GM23248 (cell line): ENCODE results near the gene DYNC1H1. TPM values are rescaled to one million over a fixed set of nuclear protein-coding genes. Genes with fewer than 3 reads are reported as not detected.

Experiments
- DNase-seq: peaks from one replicate; pipeline ENCODE4 v3.0.0-alpha.2; 2015
- H2AFZ ChIP-seq: fragments of 200-600 bp; sonication (generic); 2 replicates; pipeline ENCODE4 v1.6.1; 2016; ENCODE audit warnings: antibody characterized with exemption
- H3F3A ChIP-seq: fragments of 200-600 bp; sonication (generic); 2 replicates; pipeline ENCODE4 v1.6.1; 2016; ENCODE audit warnings: mild to moderate bottlenecking, antibody characterized with exemption, mixed run types; ENCODE audit not compliant: insufficient read depth
- H3K27ac ChIP-seq: fragments of 200-600 bp; sonication (generic); 2 replicates; pipeline ENCODE4 v1.5.1; 2016; ENCODE audit warnings: mild to moderate bottlenecking
- H3K27me3 ChIP-seq: fragments of 200-600 bp; sonication (generic); replicated peaks from 2 replicates; pipeline ENCODE4 v1.6.1; 2016; ENCODE audit warnings: mild to moderate bottlenecking; ENCODE audit not compliant: insufficient read depth
- H3K36me3 ChIP-seq: fragments of 200-600 bp; sonication (generic); 2 replicates; pipeline ENCODE4 v1.6.1; 2016; ENCODE audit warnings: low read depth, mild to moderate bottlenecking
- H3K4me1 ChIP-seq: fragments of 200-600 bp; sonication (generic); 2 replicates; pipeline ENCODE4 v1.6.1; 2016; ENCODE audit warnings: mild to moderate bottlenecking; ENCODE audit not compliant: insufficient read depth
- H3K4me2 ChIP-seq: fragments of 200-600 bp; sonication (generic); one replicate; pipeline ENCODE4 v1.6.1; 2016; ENCODE audit warnings: mild to moderate bottlenecking; ENCODE audit not compliant: unreplicated experiment
- H3K4me3 ChIP-seq: fragments of 200-600 bp; sonication (generic); 2 replicates; pipeline ENCODE4 v1.5.1; 2016; ENCODE audit warnings: mild to moderate bottlenecking
- H3K79me2 ChIP-seq: fragments of 200-600 bp; sonication (generic); 2 replicates; pipeline ENCODE4 v1.6.1; 2016; ENCODE audit warnings: mild to moderate bottlenecking; ENCODE audit not compliant: insufficient read depth
- H3K9ac ChIP-seq: fragments of 200-600 bp; sonication (generic); 2 replicates; pipeline ENCODE4 v1.6.1; 2016; ENCODE audit warnings: mild to moderate bottlenecking
- H3K9me2 ChIP-seq: fragments of 200-600 bp; sonication (generic); 2 replicates; pipeline ENCODE4 v1.6.1; 2016; ENCODE audit warnings: mixed run types, mild to moderate bottlenecking, moderate library complexity; ENCODE audit not compliant: insufficient read depth
- H3K9me3 ChIP-seq: fragments of 200-600 bp; sonication (generic); one replicate; pipeline ENCODE4 v1.6.1; 2017; ENCODE audit warnings: low read depth
- H4K20me1 ChIP-seq: fragments of 200-600 bp; sonication (generic); 2 replicates; pipeline ENCODE4 v1.6.0; 2016; ENCODE audit not compliant: insufficient read depth
- EZH2 ChIP-seq: fragments of 200-600 bp; sonication (generic); IDR thresholded peaks from 2 replicates; pipeline ENCODE4 v1.6.1; 2018; ENCODE audit warnings: antibody characterized with exemption, mild to moderate bottlenecking; ENCODE audit not compliant: insufficient read depth, poor library complexity, severe bottlenecking
- EZH2phosphoT487 ChIP-seq: fragments of 200-600 bp; sonication (generic); IDR thresholded peaks from 2 replicates; pipeline ENCODE4 v1.6.1; 2018; ENCODE audit warnings: antibody characterized with exemption, moderate library complexity, mild to moderate bottlenecking, low read depth; ENCODE audit not compliant: insufficient read depth
- WGBS, 2 experiments: methylation state at CpG; one replicate each; pipeline ENCODE4 v1.1.6; 2015 to 2017; ENCODE audit warnings: low lambda C conversion rate in 2 of 2, low coverage in 1 of 2; ENCODE audit errors: missing lambda C conversion rate in 2 of 2; 5-methylcytosine and 5-hydroxymethylcytosine counted together
- in situ Hi-C: fragments of 300-500 bp; cut with MboI; formaldehyde crosslinking; loops from 2 replicates; pipeline ENCODE4 v1.15.0; 2020
- polyA plus RNA-seq: library from polyadenylated mRNA; unstranded; fragments of >200 nt; fragmentation: Nextera tagmentation; extraction: Ambion mirVana; gene quantifications from 2 replicates; pipeline ENCODE4 v1.2.1, GENCODE V29; 2016
- total RNA-seq: library from RNA; depleted of rRNA; stranded (reverse); fragments of >200 nt; shearing (Covaris generic); gene quantifications from 2 replicates; pipeline ENCODE4 v1.2.3, GENCODE V29; 2014

Gene DYNC1H1
- total and polyA plus RNA-seq, 2 experiments from 2014 or later, result 181 to 391 TPM

DNA sequence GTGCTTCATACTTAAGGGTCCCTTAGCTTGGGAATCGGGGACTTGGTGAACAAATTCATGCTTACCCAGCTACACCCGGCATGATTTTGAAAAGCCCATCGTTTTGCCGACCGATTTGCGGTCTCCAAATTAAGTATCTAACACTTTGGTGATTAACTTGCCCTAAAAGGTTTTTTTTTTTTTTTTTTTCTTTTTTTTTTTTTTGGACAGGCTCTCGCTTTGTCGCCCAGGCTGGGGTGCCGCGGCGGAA, 123.3 kb downstream of the DYNC1H1 start:
- H3K9ac ChIP-seq, result peak overlapping the region; percentile 85
- DNase-seq, result no peak
- no peaks in the 10 kb centered on the region for H3K9me3 ChIP-seq
- peak overlapping the region; percentile 87 for H3K4me3 ChIP-seq
- H3F3A ChIP-seq, result peaks cover 35% of the 10 kb centered on the region
- H3K79me2 ChIP-seq, result peaks cover 37% of the 10 kb centered on the region
- H3K4me1 ChIP-seq, result peaks cover 34% of the 10 kb centered on the region
- peak overlapping the region; percentile 88 for H3K4me2 ChIP-seq
- in situ Hi-C loops, result no loop called here
- peaks cover 33% of the 10 kb centered on the region for H3K36me3 ChIP-seq
- H4K20me1 ChIP-seq, result peaks cover 12% of the 10 kb centered on the region; the same call in 1 of the 2 replicates
- 2 to 5% methylated on average over 10 to 11 of the region's 11 CpGs for WGBS, 2 experiments
- peak overlapping the region; percentile 81 for H2AFZ ChIP-seq
- no peaks in the 10 kb centered on the region for H3K27me3 ChIP-seq
- H3K27ac ChIP-seq, result peak overlapping the region; percentile 77
- H3K9me2 ChIP-seq, result no peaks in the 10 kb centered on the region
- TF ChIP-seq EZH2phosphoT487 (no peak), EZH2 (no peak)

DNA sequence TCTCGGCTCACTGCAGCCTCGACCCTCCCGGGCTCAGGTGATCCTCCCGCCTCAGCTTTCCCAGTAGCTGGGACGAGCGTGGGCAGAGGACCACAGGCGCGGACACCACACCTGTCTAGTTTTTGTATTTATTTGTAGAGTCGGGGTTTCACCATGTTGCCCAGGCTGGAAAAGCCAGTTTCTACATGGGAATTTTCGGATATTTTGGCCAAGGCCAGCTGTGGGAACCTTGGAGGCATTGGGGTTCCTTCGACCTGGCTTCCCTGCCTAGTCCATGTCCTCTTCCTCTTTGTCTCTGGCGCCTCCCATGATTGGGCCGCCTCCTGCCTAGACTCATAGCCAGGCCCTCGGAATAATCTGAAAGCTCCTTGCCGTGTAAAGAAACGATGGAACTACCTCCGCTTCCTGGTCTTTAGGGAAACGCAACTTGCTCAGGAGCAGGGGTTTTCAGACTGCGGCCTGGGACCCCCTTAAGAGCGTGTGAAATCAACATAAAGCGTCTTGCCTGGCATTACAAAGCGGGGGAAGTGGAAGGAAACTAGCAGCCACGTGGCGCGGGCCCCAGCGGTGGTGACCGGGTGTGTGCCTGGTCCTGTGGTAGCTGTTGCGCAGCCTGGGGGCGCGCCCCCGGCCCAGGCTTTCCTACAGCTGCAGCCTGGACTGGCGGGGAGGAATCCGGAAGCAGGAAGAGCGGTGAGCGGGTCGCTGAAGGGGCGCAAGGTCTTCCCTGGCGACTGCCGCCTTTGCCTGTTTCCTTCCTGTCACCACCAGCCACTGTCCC, 123.8 kb downstream of the DYNC1H1 start:
- Histone ChIP-seq H3K79me2 (peaks cover 31% of the 10 kb centered on the region), H3K27me3 (no peaks in the 10 kb centered on the region), H3K36me3 (peaks cover 28% of the 10 kb centered on the region), H4K20me1 (peaks cover 12% of the 10 kb centered on the region; the same call in 1 of the 2 replicates), H3K27ac (peak overlapping the region; percentile 77), H3F3A (peaks cover 29% of the 10 kb centered on the region), H3K9me3 (no peaks in the 10 kb centered on the region), H3K9ac (peak overlapping the region; percentile 85), H3K4me2 (peak overlapping the region; percentile 88), H3K9me2 (no peaks in the 10 kb centered on the region), H3K4me3 (peak overlapping the region; percentile 87), H3K4me1 (peaks cover 30% of the 10 kb centered on the region), H2AFZ (peak overlapping the region; percentile 81)
- peak; percentile 49 for DNase-seq
- TF ChIP-seq EZH2phosphoT487, result no peak
- TF ChIP-seq EZH2, result no peak
- in situ Hi-C loops, result no loop called here
- WGBS, 2 experiments, result 31 to 32% methylated on average over 37 to 39 of the region's 39 CpGs

DNA sequence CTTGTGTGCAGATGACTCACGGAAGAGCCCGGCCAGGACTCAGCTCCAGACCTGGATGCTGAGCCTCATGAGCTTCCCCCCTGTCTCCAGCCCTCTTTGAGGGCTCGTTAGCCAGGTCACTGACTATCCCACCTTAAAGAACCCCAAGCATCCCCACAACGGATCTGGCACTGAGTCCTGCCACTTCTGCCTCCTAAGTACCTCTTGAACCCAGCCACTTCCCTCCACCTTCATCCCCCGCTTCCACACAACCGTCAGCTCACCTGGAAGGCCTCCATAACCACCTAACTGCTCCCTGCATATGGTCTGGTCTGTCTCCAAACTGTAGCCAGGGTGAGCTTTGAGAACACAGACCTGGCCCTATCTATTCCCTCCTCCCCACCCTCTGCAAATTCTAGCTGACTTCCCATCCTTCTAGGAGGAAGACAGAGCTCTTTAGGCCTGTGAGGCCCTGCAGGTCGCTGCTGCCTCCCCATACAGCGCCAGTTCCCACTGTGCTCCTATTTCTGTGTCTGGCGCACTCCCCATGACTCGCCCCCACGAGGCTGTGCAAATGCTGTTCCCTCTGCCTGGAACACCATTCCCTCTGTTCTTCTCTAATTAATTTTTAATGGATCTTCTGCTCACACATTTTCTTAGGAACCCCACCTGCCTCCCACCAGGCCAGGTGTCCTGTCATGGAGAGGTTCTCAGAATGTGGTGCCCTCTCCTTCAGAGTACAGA, 125.4 kb downstream of the DYNC1H1 start:
- Histone ChIP-seq H3K9ac (no peak overlapping the region), H2AFZ (no peak overlapping the region), H3K79me2 (peaks cover 16% of the 10 kb centered on the region), H3K9me2 (no peaks in the 10 kb centered on the region), H4K20me1 (peaks cover 9% of the 10 kb centered on the region; the same call in 1 of the 2 replicates), H3K27me3 (no peaks in the 10 kb centered on the region), H3K4me1 (peaks cover 15% of the 10 kb centered on the region; the same call in 1 of the 2 replicates), H3K9me3 (no peaks in the 10 kb centered on the region), H3K4me2 (no peak overlapping the region), H3K36me3 (peaks cover 12% of the 10 kb centered on the region), H3K27ac (no peak overlapping the region), H3F3A (peaks cover 14% of the 10 kb centered on the region), H3K4me3 (no peak overlapping the region)
- TF ChIP-seq EZH2 (no peak), EZH2phosphoT487 (no peak)
- DNase-seq, result no peak
- 84 to 88% methylated on average over 11 of the region's 11 CpGs for WGBS, 2 experiments
- in situ Hi-C loops, result no loop called here

DNA sequence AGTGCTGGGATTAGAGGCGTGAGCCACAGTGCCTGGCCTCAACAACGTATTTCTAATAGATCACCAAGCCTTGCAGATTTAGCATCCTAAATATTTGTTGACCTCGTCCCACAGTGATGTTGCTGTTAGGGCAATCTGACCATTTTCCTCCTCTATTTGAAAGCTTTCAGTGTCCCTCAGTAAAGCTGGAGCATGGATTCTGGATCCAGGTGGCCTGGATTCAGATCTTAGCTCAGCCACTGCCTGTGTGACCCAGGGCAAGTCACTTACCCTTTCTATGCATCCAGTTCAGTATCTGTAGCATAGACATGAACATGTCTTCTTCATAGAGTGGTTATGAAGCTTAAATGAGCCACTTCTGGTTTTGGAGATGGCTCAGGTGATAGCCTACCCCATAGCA, 126.3 kb downstream of the DYNC1H1 start:
- Histone ChIP-seq H3K9me3 (no peaks in the 10 kb centered on the region), H3K79me2 (peaks cover 6% of the 10 kb centered on the region), H3F3A (peaks cover 6% of the 10 kb centered on the region; the same call in 1 of the 2 replicates), H3K36me3 (peaks cover 3% of the 10 kb centered on the region; the same call in 1 of the 2 replicates), H3K4me1 (peaks cover 14% of the 10 kb centered on the region), H3K9me2 (no peaks in the 10 kb centered on the region), H3K4me3 (no peak overlapping the region), H3K27me3 (no peaks in the 10 kb centered on the region), H3K4me2 (no peak overlapping the region), H4K20me1 (peaks cover under 1% of the 10 kb centered on the region; the same call in 1 of the 2 replicates), H3K9ac (no peak overlapping the region), H2AFZ (no peak overlapping the region), H3K27ac (no peak overlapping the region)
- in situ Hi-C loops, result no loop called here
- 68 to 72% methylated on average over 3 of the region's 3 CpGs for WGBS, 2 experiments
- no peak for DNase-seq
- no peak for TF ChIP-seq EZH2
- no peak for TF ChIP-seq EZH2phosphoT487
